K562 (cell line): Measurements from ENCODE around the gene KIAA0825. TPM values are rescaled to one million over a fixed set of nuclear protein-coding genes. Genes with fewer than 3 reads are reported as not detected.

ENCODE experiments used
- CREB1 ChIP-seq, 2 experiments: sonication (generic) in 1 of 2; formaldehyde crosslinking in 1 of 2; IDR thresholded peaks; 2 replicates each; pipeline versions ENCODE4 v1.6.1 to v1.8.0; 2012 to 2022; ENCODE audit warnings: inconsistent platforms in 1 of 2, mild to moderate bottlenecking in 1 of 2, missing genetic modification reagents in 1 of 2, moderate library complexity in 1 of 2
- KAT7 ChIP-seq: sonication (generic); formaldehyde crosslinking; IDR thresholded peaks from 2 replicates; pipeline ENCODE4 v1.8.0; 2022; ENCODE audit warnings: missing genetic modification reagents, mild to moderate bottlenecking, borderline replicate concordance
- KDM4B ChIP-seq, 2 experiments: fragments of 450-650 bp in 1 of 2; sonication (generic) in 1 of 2; IDR thresholded peaks; 2 replicates each; pipeline ENCODE4 v1.6.1; 2016 to 2017; ENCODE audit warnings: borderline replicate concordance in 2 of 2, antibody characterized with exemption in 1 of 2, low read depth in 1 of 2, mild to moderate bottlenecking in 1 of 2
- MYBL2 ChIP-seq, 2 experiments: fragments of 450-650 bp in 1 of 2; sonication (generic) in 1 of 2; formaldehyde crosslinking in 1 of 2; IDR thresholded peaks; 2 replicates each; pipeline versions ENCODE4 v1.6.1 to v1.8.1; 2017 to 2022; ENCODE audit warnings: borderline replicate concordance in 1 of 2, inconsistent platforms in 1 of 2, low read depth in 1 of 2, mild to moderate bottlenecking in 1 of 2, missing genetic modification reagents in 1 of 2, moderate library complexity in 1 of 2
- NKRF ChIP-seq: fragments of 450-650 bp; IDR thresholded peaks from 2 replicates; pipeline ENCODE4 v1.6.1; 2016; ENCODE audit warnings: borderline replicate concordance
- POLR3G ChIP-seq: IDR thresholded peaks from 2 replicates; pipeline ENCODE4 v1.6.1; 2011; ENCODE audit not compliant: insufficient read length, insufficient replicate concordance; ENCODE audit errors: extremely low read depth
- RBM17 ChIP-seq: fragments of 200-400 bp; formaldehyde crosslinking; IDR thresholded peaks from 2 replicates; pipeline ENCODE4 v1.6.1; 2017; ENCODE audit warnings: low read depth, mild to moderate bottlenecking, low read length, borderline replicate concordance
- REST ChIP-seq, 2 experiments: fragments of 450-650 bp; formaldehyde crosslinking in 1 of 2; IDR thresholded peaks; 2 replicates each; pipeline versions ENCODE4 v1.4.0 to v1.6.1; 2014 to 2020; ENCODE audit warnings: mild to moderate bottlenecking in 2 of 2, borderline replicate concordance in 1 of 2, low read depth in 1 of 2
- SIN3B ChIP-seq: fragments of 450-650 bp; IDR thresholded peaks from 2 replicates; pipeline ENCODE4 v1.6.1; 2017; ENCODE audit warnings: low read depth, mild to moderate bottlenecking, moderate library complexity
- TAF15 ChIP-seq: fragments of 200-400 bp; formaldehyde crosslinking; IDR thresholded peaks from 2 replicates; pipeline ENCODE4 v1.6.1; 2017; ENCODE audit warnings: mild to moderate bottlenecking, low read depth, low read length, moderate library complexity
- TRIM24 ChIP-seq, 2 experiments: fragments of 450-650 bp; IDR thresholded peaks; 2 replicates each; pipeline ENCODE4 v1.6.1; 2016
- ZBTB33 ChIP-seq: sonication (generic); formaldehyde crosslinking; IDR thresholded peaks from 2 replicates; pipeline ENCODE4 v1.8.1; 2023; ENCODE audit warnings: mild to moderate bottlenecking, missing genetic modification reagents
- polyA plus RNA-seq, 8 experiments: library from polyadenylated mRNA; depleted of rRNA in 4 of 8; stranded (reverse) in 5 of 8; unstranded in 3 of 8; fragments of >200 nt; fragmentation: Nextera tagmentation in 2 of 8; fragmentation: Illumina TruSeq in 1 of 8; extraction: Ambion mirVana in 2 of 8; extraction: Trizol in 1 of 8; gene quantifications; 2 replicates each; pipeline versions ENCODE4 v1.2.1 to v1.2.3, GENCODE V29; 2011 to 2014; ENCODE audit warnings: inconsistent platforms in 1 of 8, missing spikeins in 1 of 8
- total RNA-seq, 7 experiments: library from RNA; depleted of rRNA in 6 of 7; stranded (reverse); fragments of >200 nt in 6 of 7; fragmentation: Illumina TruSeq in 2 of 7; extraction: Trizol in 2 of 7; gene quantifications; 2 replicates each; pipeline versions ENCODE4 v1.2.1 to v1.2.3, GENCODE V29; 2011 to 2021; ENCODE audit warnings: low replicate concordance in 1 of 7

The KIAA0825 gene
- total and polyA plus RNA-seq, 9 of the 15 experiments (the other 6 are each of a cell fraction or from before 2014, with no cell fraction given): 0.05 to 0.36 (median 0.16) TPM; not detected in 1

- TF ChIP-seq REST (IDR thresholded peaks at IDR 0.05; ENCODE audit: borderline replicate concordance): no peak
- TF ChIP-seq REST (CRISPR knock-in tag; IDR thresholded peaks at IDR 0.05; ENCODE audit: low read depth): no peak
- peak; percentile 78 for TF ChIP-seq SIN3B
- TF ChIP-seq RBM17: no peak
- peak; percentile 93 for TF ChIP-seq NKRF
- TF ChIP-seq CREB1 (IDR thresholded peaks at IDR 0.05): peak; percentile 26; the same call in 1 of the 2 replicates
- TF ChIP-seq CREB1 (CRISPR knock-in tag; IDR thresholded peaks at IDR 0.05): no peak
- TF ChIP-seq ZBTB33 (CRISPR knock-in tag): no peak
- no peak for TF ChIP-seq MYBL2 (IDR thresholded peaks at IDR 0.05; ENCODE audit: low read depth)
- TF ChIP-seq MYBL2 (CRISPR knock-in tag; IDR thresholded peaks at IDR 0.05; ENCODE audit: borderline replicate concordance): no peak
- TF ChIP-seq POLR3G: no peak
- TF ChIP-seq TAF15: no peak
- no peak for TF ChIP-seq KAT7 (CRISPR knock-in tag)
- TF ChIP-seq KDM4B (IDR thresholded peaks at IDR 0.05; ENCODE audit: borderline replicate concordance in 2 of 2, low read depth in 1 of 2): peak in 1 of 2 experiments; percentile 97; a peak in 2 of 4 replicates
- peak in 1 of 2 experiments; percentile 80; a peak in 2 of 4 replicates for TF ChIP-seq TRIM24 (IDR thresholded peaks at IDR 0.05)
Measured at GRCh38 chr5:94618493-94619328, at the start of gene KIAA0825, which contains the start of gene SLF1 (continued).
